ENCODE results near the gene GYG2. TPM values are rescaled to one million over a fixed set of nuclear protein-coding genes. Genes with fewer than 3 reads are reported as not detected.
"Not testable (repeated sequence)": the region's sequence is repeated elsewhere in the genome, so short reads cannot be mapped to it uniquely, and the experiment has no call there.

The GYG2 gene
- total and polyA plus RNA-seq, 2 donors from 2014 or later, result 2.2 to 2.9 TPM

GRCh38 chrX:2889045-2889605 is 60.4 kb downstream of the GYG2 start:
- Histone ChIP-seq H3K36me3 (ENCODE audit: control insufficient read depth in 2 of 3, insufficient read depth in 3 of 3, low read length in 3 of 3) (no peaks in the 10 kb centered on the region), H3K9me3 (ENCODE audit: control insufficient read depth in 2 of 3, insufficient read depth in 1 of 3, low read length in 3 of 3) (no peaks in the 10 kb centered on the region), H3K4me1 (ENCODE audit: control insufficient read depth in 2 of 3, insufficient read depth in 2 of 3, low read depth in 1 of 3, low read length in 3 of 3) (peaks cover 0 to 3% (median 0%) of the 10 kb centered on the region in 3 donors), H3K27me3 (ENCODE audit: control insufficient read depth, insufficient read depth, low read length) (no peaks in the 10 kb centered on the region), H3K9ac (ENCODE audit: low read length in 3 of 3) (peak overlapping the region; percentile 18 to 51 (median 24)), H3K4me3 (ENCODE audit: low read length in 3 of 3) (peak overlapping the region; percentile 53 to 70 (median 66)), H3K27ac (ENCODE audit: low read depth in 2 of 2, low read length in 2 of 2) (peak overlapping the region in 1 of 2 donors; percentile 28)
- intact Hi-C loops (cut with DNase I), result no loop called here
- TF ChIP-seq, protein P1, sequence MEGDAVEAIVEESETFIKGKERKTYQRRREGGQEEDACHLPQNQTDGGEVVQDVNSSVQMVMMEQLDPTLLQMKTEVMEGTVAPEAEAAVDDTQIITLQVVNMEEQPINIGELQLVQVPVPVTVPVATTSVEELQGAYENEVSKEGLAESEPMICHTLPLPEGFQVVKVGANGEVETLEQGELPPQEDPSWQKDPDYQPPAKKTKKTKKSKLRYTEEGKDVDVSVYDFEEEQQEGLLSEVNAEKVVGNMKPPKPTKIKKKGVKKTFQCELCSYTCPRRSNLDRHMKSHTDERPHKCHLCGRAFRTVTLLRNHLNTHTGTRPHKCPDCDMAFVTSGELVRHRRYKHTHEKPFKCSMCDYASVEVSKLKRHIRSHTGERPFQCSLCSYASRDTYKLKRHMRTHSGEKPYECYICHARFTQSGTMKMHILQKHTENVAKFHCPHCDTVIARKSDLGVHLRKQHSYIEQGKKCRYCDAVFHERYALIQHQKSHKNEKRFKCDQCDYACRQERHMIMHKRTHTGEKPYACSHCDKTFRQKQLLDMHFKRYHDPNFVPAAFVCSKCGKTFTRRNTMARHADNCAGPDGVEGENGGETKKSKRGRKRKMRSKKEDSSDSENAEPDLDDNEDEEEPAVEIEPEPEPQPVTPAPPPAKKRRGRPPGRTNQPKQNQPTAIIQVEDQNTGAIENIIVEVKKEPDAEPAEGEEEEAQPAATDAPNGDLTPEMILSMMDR (IDR thresholded peaks at IDR 0.05; ENCODE audit: borderline replicate concordance, extremely low read depth, insufficient read depth), result no peak
- no peak for DNase-seq
- FAIRE-seq, result no peak

DNA sequence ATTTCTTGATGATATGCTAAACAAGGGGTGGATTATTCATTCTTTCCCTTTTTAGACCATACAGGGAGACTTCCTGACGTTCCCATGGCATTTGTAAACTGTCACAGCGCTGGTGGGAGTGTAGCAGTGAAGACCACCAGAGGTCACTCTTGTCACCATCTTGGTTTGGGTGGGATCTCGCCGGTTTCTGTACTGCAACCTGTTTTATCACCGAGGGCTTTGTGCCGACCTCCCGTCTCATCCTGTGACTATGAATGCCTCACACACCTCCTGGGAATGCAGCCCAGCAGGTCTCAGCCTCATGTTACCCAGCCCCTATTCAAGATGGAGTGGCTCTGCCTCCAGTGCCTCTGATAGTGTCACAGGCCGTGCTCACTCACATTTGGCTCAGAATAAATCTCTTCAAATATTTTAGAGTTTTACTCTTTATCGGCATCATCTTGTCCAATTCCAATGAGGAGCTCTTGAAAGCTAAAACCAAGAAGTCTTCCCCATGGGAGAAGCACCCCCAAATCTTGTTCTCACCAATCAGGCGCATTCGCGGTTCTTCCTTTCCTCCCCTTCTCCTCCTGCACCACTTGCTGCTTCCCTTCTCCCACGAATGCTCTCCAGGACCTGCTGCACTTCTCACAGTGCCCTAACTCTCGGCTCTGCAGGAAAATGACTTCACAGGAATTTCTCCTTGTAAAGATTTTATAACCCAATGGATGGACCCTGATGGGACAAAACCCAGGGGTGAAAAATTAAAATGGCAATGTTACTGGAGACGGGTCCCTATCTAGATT is 61.2 kb downstream of the GYG2 start:
- peak overlapping the region in 1 of 3 donors; percentile 18 for H3K9ac ChIP-seq (ENCODE audit: low read length in 3 of 3)

GRCh38 chrX:2890536-2891460 is 62.1 kb downstream of the GYG2 start:
- intact Hi-C loops (cut with DNase I); H3K27me3 ChIP-seq (ENCODE audit: control insufficient read depth, insufficient read depth, low read length); H3K9me3 ChIP-seq (ENCODE audit: control insufficient read depth in 2 of 3, insufficient read depth in 1 of 3, low read length in 3 of 3); H3K9ac ChIP-seq (ENCODE audit: low read length in 3 of 3); H3K4me3 ChIP-seq (ENCODE audit: low read length in 3 of 3); FAIRE-seq; DNase-seq; H3K27ac ChIP-seq (ENCODE audit: low read depth in 2 of 2, low read length in 2 of 2); H3K36me3 ChIP-seq (ENCODE audit: control insufficient read depth in 2 of 3, insufficient read depth in 3 of 3, low read length in 3 of 3); H3K4me1 ChIP-seq (ENCODE audit: control insufficient read depth in 2 of 3, insufficient read depth in 2 of 3, low read depth in 1 of 3, low read length in 3 of 3): not testable (repeated sequence)

More for the DNA sequence above, 61.2 kb downstream of the GYG2 start:
- intact Hi-C loops (cut with DNase I); H3K27me3 ChIP-seq (ENCODE audit: control insufficient read depth, insufficient read depth, low read length); H3K36me3 ChIP-seq (ENCODE audit: control insufficient read depth in 2 of 3, insufficient read depth in 3 of 3, low read length in 3 of 3); FAIRE-seq; H3K27ac ChIP-seq (ENCODE audit: low read depth in 2 of 2, low read length in 2 of 2); H3K9me3 ChIP-seq (ENCODE audit: control insufficient read depth in 2 of 3, insufficient read depth in 1 of 3, low read length in 3 of 3); H3K4me1 ChIP-seq (ENCODE audit: control insufficient read depth in 2 of 3, insufficient read depth in 2 of 3, low read depth in 1 of 3, low read length in 3 of 3): not testable (repeated sequence)
- peak overlapping the region; percentile 53 to 70 (median 66) for H3K4me3 ChIP-seq (ENCODE audit: low read length in 3 of 3)
- DNase-seq, result peak in 4 of 5 donors; percentile 57 to 72 (median 64)

DNA sequence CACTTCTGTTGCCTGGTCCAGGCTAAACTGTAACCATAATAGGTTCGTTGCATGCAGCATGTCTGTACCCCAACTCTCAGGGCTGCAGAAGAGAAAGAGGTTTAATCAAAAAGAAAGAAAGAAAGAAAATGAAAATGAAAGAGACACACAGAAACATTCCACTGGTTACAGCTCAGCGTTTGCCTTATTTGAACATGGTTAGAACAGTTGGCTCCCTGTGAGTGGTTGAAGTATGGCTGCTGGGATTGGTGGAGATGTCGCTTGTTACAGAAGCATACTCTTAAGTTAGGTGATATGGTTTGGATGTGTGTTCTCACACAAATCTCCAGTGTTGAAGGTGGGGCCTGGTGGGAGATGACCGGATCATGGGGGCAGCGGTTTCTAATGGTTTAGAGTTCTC is 64.1 kb downstream of the GYG2 start:
- no peaks in the 10 kb centered on the region for H3K27me3 ChIP-seq (ENCODE audit: control insufficient read depth, insufficient read depth, low read length)
- FAIRE-seq (no peak), DNase-seq (no peak)
- TF ChIP-seq, protein P1 (IDR thresholded peaks at IDR 0.05; ENCODE audit: borderline replicate concordance, extremely low read depth, insufficient read depth), result no peak
- H3K4me1 ChIP-seq (ENCODE audit: control insufficient read depth in 2 of 3, insufficient read depth in 2 of 3, low read depth in 1 of 3, low read length in 3 of 3), result peaks cover 0 to 8% (median 5%) of the 10 kb centered on the region in 3 donors
- no peaks in the 10 kb centered on the region for H3K9me3 ChIP-seq (ENCODE audit: control insufficient read depth in 2 of 3, insufficient read depth in 1 of 3, low read length in 3 of 3)
- no peak overlapping the region for H3K4me3 ChIP-seq (ENCODE audit: low read length in 3 of 3)
- H3K27ac ChIP-seq (ENCODE audit: low read depth in 2 of 2, low read length in 2 of 2), result no peak overlapping the region
- intact Hi-C loops (cut with DNase I), result no loop called here
- H3K36me3 ChIP-seq (ENCODE audit: control insufficient read depth in 2 of 3, insufficient read depth in 3 of 3, low read length in 3 of 3), result no peaks in the 10 kb centered on the region
- H3K9ac ChIP-seq (ENCODE audit: low read length in 3 of 3), result no peak overlapping the region
